Measurements from ENCODE around the gene DNAJC6. TPM values are rescaled to one million over a fixed set of nuclear protein-coding genes. Genes with fewer than 3 reads are reported as not detected.

The DNAJC6 gene
- 16.9 and 18.6 TPM in 2 replicates for total RNA-seq (2014; rRNA removed; shearing (Covaris generic))
- polyA plus RNA-seq (2014; cell fraction: nucleus; rRNA removed) = 11.5 and 15.2 TPM in 2 replicates

GRCh38 chr1:65309304-65310077 is at the start of gene DNAJC6:
Gene DNAJC6 (plus strand): TSS chr1:65309543. CDS start chr1:65309746, 203 bp downstream.
- DNase-seq (ENCODE audit: extremely low read depth, low read depth) = peak; percentile 64

- DNase-seq (ENCODE audit: extremely low read depth, low read depth) = no peak
These were observed 49.5 kb upstream of the DNAJC6 start for GRCh38 chr1:65259816-65260215.

GRCh38 chr1:65260851-65261473 is 48.4 kb upstream of the DNAJC6 start:
- peak; percentile 45 for DNase-seq (ENCODE audit: extremely low read depth, low read depth)

GRCh38 chr1:65263286-65263685 is 46.1 kb upstream of the DNAJC6 start:
- DNase-seq (ENCODE audit: extremely low read depth, low read depth) = no peak

GRCh38 chr1:65264197-65264929 is 45.0 kb upstream of the DNAJC6 start:
- peak; percentile 72 for DNase-seq (ENCODE audit: extremely low read depth, low read depth)

- DNase-seq (ENCODE audit: extremely low read depth, low read depth) = no peak
These were observed 44.1 kb upstream of the DNAJC6 start for GRCh38 chr1:65265296-65265650.

GRCh38 chr1:65265651-65266351 is 43.5 kb upstream of the DNAJC6 start:
- peak; percentile 75 for DNase-seq (ENCODE audit: extremely low read depth, low read depth)

- no peak for DNase-seq (ENCODE audit: extremely low read depth, low read depth)
These were observed 42.9 kb upstream of the DNAJC6 start for GRCh38 chr1:65266476-65266875.

- DNase-seq (ENCODE audit: extremely low read depth, low read depth) = no peak
These were observed 42.1 kb upstream of the DNAJC6 start for GRCh38 chr1:65267271-65267670.

- DNase-seq (ENCODE audit: extremely low read depth, low read depth) = no peak
These were observed 41.7 kb upstream of the DNAJC6 start for GRCh38 chr1:65267683-65268082.

GRCh38 chr1:65269612-65270011 is 39.7 kb upstream of the DNAJC6 start:
- DNase-seq (ENCODE audit: extremely low read depth, low read depth) = no peak

GRCh38 chr1:65276197-65276939 is 33.0 kb upstream of the DNAJC6 start:
- DNase-seq (ENCODE audit: extremely low read depth, low read depth) = no peak

GRCh38 chr1:65277605-65278347 is 31.6 kb upstream of the DNAJC6 start:
- DNase-seq (ENCODE audit: extremely low read depth, low read depth) = no peak

- DNase-seq (ENCODE audit: extremely low read depth, low read depth) = no peak
These were observed 30.8 kb upstream of the DNAJC6 start for GRCh38 chr1:65278376-65279069.

- no peak for DNase-seq (ENCODE audit: extremely low read depth, low read depth)
These were observed 30.1 kb upstream of the DNAJC6 start for GRCh38 chr1:65279070-65279779.

- DNase-seq (ENCODE audit: extremely low read depth, low read depth) = no peak
These were observed 27.5 kb upstream of the DNAJC6 start for GRCh38 chr1:65281846-65282245.

GRCh38 chr1:65284229-65284628 is 25.1 kb upstream of the DNAJC6 start:
- DNase-seq (ENCODE audit: extremely low read depth, low read depth) = no peak

GRCh38 chr1:65289449-65289848 is 19.9 kb upstream of the DNAJC6 start:
- DNase-seq (ENCODE audit: extremely low read depth, low read depth) = no peak
